SK-N-SH (cell line): Measurements from ENCODE around the gene NAALADL2. TPM values are rescaled to one million over a fixed set of nuclear protein-coding genes. Genes with fewer than 3 reads are reported as not detected.

Experiments
- CTCF ChIA-PET: fragments of 300-600, 350-600 bp; formaldehyde crosslinking; extraction: SDS; loops from one replicate; lab custom pipeline; 2021; lab: Yijun Ruan, JAX
- POLR2A ChIA-PET: fragments of 350-600 bp; sonication (Branson Sonifier 250); formaldehyde crosslinking; extraction: SDS; loops from one replicate; lab custom pipeline; 2020; ENCODE audit warnings: antibody characterized with exemption, inconsistent platforms; lab: Yijun Ruan, JAX
- DNase-seq: peaks from one replicate; pipeline ENCODE4 v3.0.0; 2012
- H2AFZ ChIP-seq: fragments of 200-600 bp; sonication (generic); 2 replicates; pipeline ENCODE4 v1.8.1; 2016; ENCODE audit warnings: antibody characterized with exemption, mild to moderate bottlenecking, low read depth
- H3F3A ChIP-seq: fragments of 200-600 bp; sonication (generic); replicated peaks from 2 replicates; pipeline ENCODE3; 2016; ENCODE audit warnings: antibody characterized with exemption, mild to moderate bottlenecking; ENCODE audit not compliant: insufficient read depth
- H3K27ac ChIP-seq, 2 experiments: fragments of 200-500 bp in 1 of 2; fragments of 200-600 bp in 1 of 2; sonication (Bioruptor generic) in 1 of 2; sonication (generic), shearing (Covaris generic) in 1 of 2; 2 replicates each; pipeline versions ENCODE4 v1.5.1 to v1.6.1; 2014 to 2016; ENCODE audit warnings: low read depth in 2 of 2, inconsistent platforms in 1 of 2, low read length in 1 of 2, mild to moderate bottlenecking in 1 of 2, mixed read lengths in 1 of 2
- H3K27me3 ChIP-seq: fragments of 200-600 bp; sonication (generic), shearing (Covaris generic); 2 replicates; pipeline ENCODE4 v1.6.1; 2016; ENCODE audit warnings: mixed run types; ENCODE audit not compliant: insufficient read depth
- H3K36me3 ChIP-seq, 2 experiments: fragments of 200-500 bp in 1 of 2; fragments of 200-600 bp in 1 of 2; sonication (Bioruptor generic) in 1 of 2; sonication (generic) in 1 of 2; replicated peaks in 1 of 2; 2 replicates each; pipeline versions ENCODE3 to v1.5.1; 2014 to 2016; ENCODE audit warnings: low read length in 1 of 2, mild to moderate bottlenecking in 1 of 2; ENCODE audit not compliant: insufficient read depth in 2 of 2, control insufficient read depth in 1 of 2
- H3K4me1 ChIP-seq, 2 experiments: fragments of 200-500 bp in 1 of 2; fragments of 200-600 bp in 1 of 2; sonication (Bioruptor generic) in 1 of 2; sonication (generic), shearing (Covaris generic) in 1 of 2; 2 replicates each; pipeline versions ENCODE4 v1.5.1 to v1.6.1; 2014 to 2016; ENCODE audit warnings: low read depth in 1 of 2, low read length in 1 of 2, mixed run types in 1 of 2; ENCODE audit not compliant: insufficient read depth in 2 of 2, control insufficient read depth in 1 of 2
- H3K4me2 ChIP-seq: fragments of 200-600 bp; sonication (generic), shearing (Covaris generic); 2 replicates; pipeline ENCODE4 v1.6.1; 2017; ENCODE audit warnings: mixed run types
- H3K4me3 ChIP-seq, 2 experiments: fragments of 200-500 bp in 1 of 2; fragments of 200-600 bp in 1 of 2; sonication (Bioruptor generic) in 1 of 2; sonication (generic), shearing (Covaris generic) in 1 of 2; 2 replicates each; pipeline versions ENCODE4 v1.5.1 to v1.8.1; 2014 to 2016; ENCODE audit warnings: low read depth in 2 of 2, inconsistent platforms in 1 of 2, low read length in 1 of 2, mild to moderate bottlenecking in 1 of 2, mixed read lengths in 1 of 2, moderate library complexity in 1 of 2
- H3K79me2 ChIP-seq: fragments of 200-600 bp; sonication (generic); 2 replicates; pipeline ENCODE4 v1.8.1; 2017; ENCODE audit warnings: mild to moderate bottlenecking; ENCODE audit not compliant: insufficient read depth
- H3K9ac ChIP-seq: fragments of 200-600 bp; sonication (generic); 2 replicates; pipeline ENCODE4 v1.6.1; 2017; ENCODE audit warnings: mixed run types
- H3K9me2 ChIP-seq: fragments of 200-600 bp; sonication (generic); 2 replicates; pipeline ENCODE4 v1.6.1; 2017; ENCODE audit warnings: mixed run types
- H3K9me3 ChIP-seq: fragments of 200-600 bp; sonication (generic); 2 replicates; pipeline ENCODE4 v1.6.1; 2017; ENCODE audit warnings: mixed run types, mild to moderate bottlenecking, moderate library complexity
- H4K20me1 ChIP-seq: fragments of 200-600 bp; sonication (generic); 2 replicates; pipeline ENCODE4 v1.6.1; 2017; ENCODE audit warnings: mild to moderate bottlenecking, mixed run types; ENCODE audit not compliant: insufficient read depth
- ELF1 ChIP-seq: IDR thresholded peaks from 2 replicates; pipeline ENCODE4 v1.4.0; 2012
- EP300 ChIP-seq, 2 experiments: IDR thresholded peaks; 2 replicates each; pipeline versions ENCODE4 v1.4.0 to v1.6.1; 2012; ENCODE audit warnings: borderline replicate concordance in 1 of 2, low read depth in 1 of 2, low read length in 1 of 2
- FOSL2 ChIP-seq: IDR thresholded peaks from 2 replicates; pipeline ENCODE4 v1.4.0; 2012; ENCODE audit warnings: low read depth, mild to moderate bottlenecking, moderate library complexity, borderline replicate concordance
- FOXM1 ChIP-seq: IDR thresholded peaks from 2 replicates; pipeline ENCODE4 v1.4.0; 2012; ENCODE audit warnings: low read depth, mild to moderate bottlenecking
- IRF3 ChIP-seq: fragments of 150-350 bp; IDR thresholded peaks from 2 replicates; pipeline ENCODE4 v1.6.1; 2016; ENCODE audit warnings: mild to moderate bottlenecking, low read depth, low read length
- JUND ChIP-seq: IDR thresholded peaks from 2 replicates; pipeline ENCODE4 v1.4.0; 2012
- NFIC ChIP-seq: IDR thresholded peaks from 2 replicates; pipeline ENCODE4 v1.4.0; 2012; ENCODE audit warnings: borderline replicate concordance
- POLR2AphosphoS5 ChIP-seq: IDR thresholded peaks from 2 replicates; pipeline ENCODE4 v1.6.1; 2012; ENCODE audit warnings: low read depth, low read length
- RCOR1 ChIP-seq: fragments of 150-350 bp; IDR thresholded peaks from 2 replicates; pipeline ENCODE4 v1.6.1; 2017; ENCODE audit warnings: antibody characterized with exemption, low read length
- RFX5 ChIP-seq: IDR thresholded peaks from 2 replicates; pipeline ENCODE4 v1.6.1; 2012; ENCODE audit warnings: mild to moderate bottlenecking, improper control_type of control experiment, low read length
- RXRA ChIP-seq: IDR thresholded peaks from 2 replicates; pipeline ENCODE4 v1.4.0; 2012; ENCODE audit warnings: low read depth, mild to moderate bottlenecking, borderline replicate concordance
- SIN3A ChIP-seq: IDR thresholded peaks from 2 replicates; pipeline ENCODE4 v1.6.1; 2012; ENCODE audit warnings: low read depth, mild to moderate bottlenecking, low read length, moderate library complexity, borderline replicate concordance
- SMC3 ChIP-seq: IDR thresholded peaks from 2 replicates; pipeline ENCODE4 v1.6.1; 2012; ENCODE audit warnings: low read depth, low read length, improper control_type of control experiment
- TCF12 ChIP-seq: IDR thresholded peaks from 2 replicates; pipeline ENCODE4 v1.4.0; 2012
- WGBS: methylation state at CpG from one replicate; pipeline ENCODE4 v1.1.6; 2017; ENCODE audit warnings: low lambda C conversion rate; 5-methylcytosine and 5-hydroxymethylcytosine counted together
- polyA plus RNA-seq, 3 experiments: library from polyadenylated mRNA; depleted of rRNA; stranded (reverse); fragments of >200 nt; gene quantifications; 2 replicates each; pipeline ENCODE4 v1.2.3, GENCODE V29; 2012
- TF ChIP-seq, protein P1 (sequence below): IDR thresholded peaks from 2 replicates; pipeline ENCODE4 v1.4.0; 2012; ENCODE audit warnings: low read depth, borderline replicate concordance

NAALADL2 gene
- polyA plus RNA-seq, 1 of the 3 experiments (the other 2 are of a cell fraction) = 1.2 TPM

DNA sequence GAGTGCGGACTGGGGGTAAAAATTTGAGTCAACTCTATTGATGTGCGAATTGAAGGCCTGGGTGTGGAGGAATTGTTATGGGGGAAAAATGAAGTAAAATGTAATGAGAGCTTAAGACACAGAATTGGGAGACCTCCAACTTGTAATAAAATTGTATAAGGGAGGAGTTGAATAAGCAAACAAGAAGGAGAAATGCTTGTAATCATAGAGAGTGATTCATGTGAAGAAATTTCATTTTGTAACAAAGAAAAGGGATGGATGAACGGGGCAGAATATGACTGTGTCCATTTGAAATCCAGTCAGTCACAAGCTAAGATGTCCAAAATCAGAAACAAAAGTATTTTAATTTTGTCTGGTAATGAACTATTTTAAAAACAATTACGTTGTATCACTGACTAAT is 552.3 kb downstream of the NAALADL2 start (continued):
- TF ChIP-seq POLR2AphosphoS5 (no peak), RCOR1 (no peak), IRF3 (no peak)

DNA sequence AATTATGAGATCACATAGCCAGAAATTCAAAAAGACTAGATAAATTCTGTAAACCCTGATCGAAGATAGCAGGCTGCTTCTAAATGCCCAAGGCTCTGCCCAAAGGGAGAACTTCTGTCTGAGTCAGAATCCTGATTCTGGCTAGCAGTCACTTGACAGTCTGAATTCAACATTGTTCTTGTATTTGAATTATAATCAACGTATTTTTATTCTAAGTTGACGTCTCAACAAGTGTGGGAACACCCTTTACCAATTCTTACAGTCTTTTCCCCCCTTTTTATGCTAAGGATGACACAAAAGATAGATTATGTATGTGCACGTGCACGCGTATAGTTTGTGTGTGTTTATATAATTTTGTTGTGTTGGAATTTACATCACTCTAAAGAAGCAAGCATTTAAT is 552.8 kb downstream of the NAALADL2 start:
- Histone ChIP-seq H3F3A (peaks cover 4% of the 10 kb centered on the region), H3K9me3 (no peaks in the 10 kb centered on the region), H3K4me3 (no peak overlapping the region), H3K79me2 (no peaks in the 10 kb centered on the region), H2AFZ (no peak overlapping the region), H3K4me1 (no peaks in the 10 kb centered on the region; a peak in 1 of 4 replicates), H3K27me3 (no peaks in the 10 kb centered on the region), H3K9ac (no peak overlapping the region), H3K36me3 (no peaks in the 10 kb centered on the region), H4K20me1 (no peaks in the 10 kb centered on the region), H3K27ac (no peak overlapping the region), H3K9me2 (no peaks in the 10 kb centered on the region), H3K4me2 (no peak overlapping the region)
- no peak for DNase-seq
- ChIA-PET POLR2A (no interaction called here), CTCF (no interaction called here)
- TF ChIP-seq TCF12 (no peak), ELF1 (no peak), JUND (no peak), EP300 (IDR thresholded peaks at IDR 0.05; ENCODE audit: borderline replicate concordance in 1 of 2, low read depth in 1 of 2, low read length in 1 of 2) (no peak), FOSL2 (no peak), RFX5 (no peak), RXRA (no peak), SMC3 (no peak), IRF3 (no peak)
- 85% methylated on average over 6 of the region's 6 CpGs for WGBS

- H3K9me3 ChIP-seq = no peaks in the 10 kb centered on the region
- WGBS = 96% methylated on average over 4 of the region's 4 CpGs
- peaks cover 4% of the 10 kb centered on the region for H3F3A ChIP-seq
- no peak overlapping the region for H3K27ac ChIP-seq
- POLR2A ChIA-PET = no interaction called here
- H3K79me2 ChIP-seq = no peaks in the 10 kb centered on the region
- H3K4me2 ChIP-seq = no peak overlapping the region
- H3K9ac ChIP-seq = no peak overlapping the region
- H3K4me3 ChIP-seq = no peak overlapping the region
- H3K9me2 ChIP-seq = no peaks in the 10 kb centered on the region
- no peaks in the 10 kb centered on the region for H3K36me3 ChIP-seq
- CTCF ChIA-PET = no interaction called here
- no peak for TF ChIP-seq FOXM1
- TF ChIP-seq, protein P1, sequence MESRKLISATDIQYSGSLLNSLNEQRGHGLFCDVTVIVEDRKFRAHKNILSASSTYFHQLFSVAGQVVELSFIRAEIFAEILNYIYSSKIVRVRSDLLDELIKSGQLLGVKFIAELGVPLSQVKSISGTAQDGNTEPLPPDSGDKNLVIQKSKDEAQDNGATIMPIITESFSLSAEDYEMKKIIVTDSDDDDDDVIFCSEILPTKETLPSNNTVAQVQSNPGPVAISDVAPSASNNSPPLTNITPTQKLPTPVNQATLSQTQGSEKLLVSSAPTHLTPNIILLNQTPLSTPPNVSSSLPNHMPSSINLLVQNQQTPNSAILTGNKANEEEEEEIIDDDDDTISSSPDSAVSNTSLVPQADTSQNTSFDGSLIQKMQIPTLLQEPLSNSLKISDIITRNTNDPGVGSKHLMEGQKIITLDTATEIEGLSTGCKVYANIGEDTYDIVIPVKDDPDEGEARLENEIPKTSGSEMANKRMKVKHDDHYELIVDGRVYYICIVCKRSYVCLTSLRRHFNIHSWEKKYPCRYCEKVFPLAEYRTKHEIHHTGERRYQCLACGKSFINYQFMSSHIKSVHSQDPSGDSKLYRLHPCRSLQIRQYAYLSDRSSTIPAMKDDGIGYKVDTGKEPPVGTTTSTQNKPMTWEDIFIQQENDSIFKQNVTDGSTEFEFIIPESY = no peak
- TF ChIP-seq SIN3A = no peak
- TF ChIP-seq NFIC = no peak
- H4K20me1 ChIP-seq = no peaks in the 10 kb centered on the region
- DNase-seq = no peak
- H2AFZ ChIP-seq = no peak overlapping the region
- H3K4me1 ChIP-seq = no peaks in the 10 kb centered on the region; a peak in 1 of 4 replicates
- H3K27me3 ChIP-seq = no peaks in the 10 kb centered on the region
Measured at GRCh38 chr3:175413926-175414325, 554.8 kb downstream of the NAALADL2 start.
